Measurements from ENCODE around the gene NUDT8.
A peak's percentile ranks its signal among the peaks of the same experiment; 100 is the strongest.
"Not testable (repeated sequence)": the region's sequence is repeated elsewhere in the genome, so short reads cannot be mapped to it uniquely, and the experiment has no call there.

Gene NUDT8

GRCh38 chr11:67642173-67643120 is 12.7 kb upstream of the NUDT8 start:
- no peak for DNase-seq (ENCODE audit: low read depth in 3 of 3)

- DNase-seq (ENCODE audit: low read depth in 3 of 3): no peak
These were observed 11.8 kb upstream of the NUDT8 start for GRCh38 chr11:67641338-67642172.

- DNase-seq (ENCODE audit: low read depth in 3 of 3): no peak
These were observed 11.1 kb upstream of the NUDT8 start for GRCh38 chr11:67640758-67641337.

GRCh38 chr11:67640021-67640757 is 10.5 kb upstream of the NUDT8 start:
- DNase-seq (ENCODE audit: low read depth in 3 of 3): peak; percentile 33 to 44 (median 35)

GRCh38 chr11:67639438-67639859 is 9.7 kb upstream of the NUDT8 start, which contains the start of gene TBX10:
Gene TBX10, minus strand, starts transcription at chr11:67639763. Its CDS starts 291 bp downstream, at chr11:67639472.
- no peak for DNase-seq (ENCODE audit: low read depth in 3 of 3)

- no peak for DNase-seq (ENCODE audit: low read depth in 3 of 3)
These were observed 9.0 kb upstream of the NUDT8 start for GRCh38 chr11:67638535-67639437.

- DNase-seq (ENCODE audit: low read depth in 3 of 3): not testable (repeated sequence)
These were observed 7.7 kb upstream of the NUDT8 start for GRCh38 chr11:67637441-67637840.

GRCh38 chr11:67636962-67637361 is 7.2 kb upstream of the NUDT8 start:
- no peak for DNase-seq (ENCODE audit: low read depth in 3 of 3)

GRCh38 chr11:67635231-67635521 is 5.4 kb upstream of the NUDT8 start:
- DNase-seq (ENCODE audit: low read depth in 3 of 3): no peak

- no peak for DNase-seq (ENCODE audit: low read depth in 3 of 3)
These were observed 4.9 kb upstream of the NUDT8 start for GRCh38 chr11:67634366-67635230.

- no peak for DNase-seq (ENCODE audit: low read depth in 3 of 3)
These were observed 4.1 kb upstream of the NUDT8 start for GRCh38 chr11:67633758-67634365.

GRCh38 chr11:67632982-67633755 is 3.4 kb upstream of the NUDT8 start:
- no peak for DNase-seq (ENCODE audit: low read depth in 3 of 3)

GRCh38 chr11:67632175-67632981 is 2.6 kb upstream of the NUDT8 start:
- no peak for DNase-seq (ENCODE audit: low read depth in 3 of 3)

GRCh38 chr11:67631853-67632174 is 2.1 kb upstream of the NUDT8 start:
- DNase-seq (ENCODE audit: low read depth in 3 of 3): no peak

- no peak for DNase-seq (ENCODE audit: low read depth in 3 of 3)
These were observed 1.7 kb upstream of the NUDT8 start for GRCh38 chr11:67631411-67631810.

GRCh38 chr11:67630943-67631331 is 1.2 kb upstream of the NUDT8 start:
- no peak for DNase-seq (ENCODE audit: low read depth in 3 of 3)

- DNase-seq (ENCODE audit: low read depth in 3 of 3): peak in 2 of 3 experiments; percentile 87 to 94
These were observed 648 bp upstream of the NUDT8 start for GRCh38 chr11:67630228-67630942.

Measured in stimulated activated CD4-positive, alpha-beta T cell treated with anti-CD3 and anti-CD28 coated beads, TNF-alpha, amount 100 ng/mL, for 4 hours (primary cell).